Measurements from ENCODE around the gene PDXDC1.
"Not testable (repeated sequence)": the region's sequence is repeated elsewhere in the genome, so short reads cannot be mapped to it uniquely, and the experiment has no call there.

Gene PDXDC1

GRCh38 chr16:15154005-15154404 lies 179.2 kb downstream of the PDXDC1 start:
- H3K4me1 ChIP-seq; H3K27me3 ChIP-seq; H3K9me3 ChIP-seq; intact Hi-C loops (cut with DNase I; ENCODE audit: low total_unique reads); H3K36me3 ChIP-seq: not testable (repeated sequence)
- DNase-seq = peak; percentile 67 to 87
- peak overlapping the region; percentile 80 to 81 for H3K27ac ChIP-seq
- H3K4me3 ChIP-seq = peak overlapping the region; percentile 61 to 63

GRCh38 chr16:15154650-15155562 lies 180.1 kb downstream of the PDXDC1 start:
- Histone ChIP-seq H3K27ac (peak overlapping the region; percentile 60 to 80), H3K4me3 (peak overlapping the region; percentile 61 to 63)
- H3K27me3 ChIP-seq; intact Hi-C loops (cut with DNase I; ENCODE audit: low total_unique reads); H3K4me1 ChIP-seq; H3K36me3 ChIP-seq; H3K9me3 ChIP-seq: not testable (repeated sequence)
- DNase-seq = peak; percentile 91 to 97

- H3K4me1 ChIP-seq; H3K9me3 ChIP-seq; H3K27ac ChIP-seq; intact Hi-C loops (cut with DNase I; ENCODE audit: low total_unique reads); H3K27me3 ChIP-seq; H3K36me3 ChIP-seq; DNase-seq; H3K4me3 ChIP-seq: not testable (repeated sequence)
These were observed 182.8 kb downstream of the PDXDC1 start for GRCh38 chr16:15157644-15158043.

GRCh38 chr16:15159671-15160070 lies 184.8 kb downstream of the PDXDC1 start:
- intact Hi-C loops (cut with DNase I; ENCODE audit: low total_unique reads); H3K36me3 ChIP-seq; H3K27me3 ChIP-seq; H3K9me3 ChIP-seq; H3K4me3 ChIP-seq; H3K4me1 ChIP-seq; DNase-seq; H3K27ac ChIP-seq: not testable (repeated sequence)

- intact Hi-C loops (cut with DNase I; ENCODE audit: low total_unique reads); H3K4me1 ChIP-seq; H3K27me3 ChIP-seq; DNase-seq; H3K27ac ChIP-seq; H3K9me3 ChIP-seq; H3K4me3 ChIP-seq; H3K36me3 ChIP-seq: not testable (repeated sequence)
These were observed 185.7 kb downstream of the PDXDC1 start for GRCh38 chr16:15160571-15160970.

- H3K36me3 ChIP-seq; H3K4me1 ChIP-seq; H3K27ac ChIP-seq; intact Hi-C loops (cut with DNase I; ENCODE audit: low total_unique reads); H3K27me3 ChIP-seq; H3K4me3 ChIP-seq; H3K9me3 ChIP-seq; DNase-seq: not testable (repeated sequence)
These were observed 188.2 kb downstream of the PDXDC1 start for GRCh38 chr16:15163055-15163454.

GRCh38 chr16:15166177-15166576 lies 191.4 kb downstream of the PDXDC1 start:
- H3K4me1 ChIP-seq; intact Hi-C loops (cut with DNase I; ENCODE audit: low total_unique reads); DNase-seq: not testable (repeated sequence)

GRCh38 chr16:15168303-15168702 lies 193.5 kb downstream of the PDXDC1 start:
- H3K36me3 ChIP-seq; H3K27ac ChIP-seq; intact Hi-C loops (cut with DNase I; ENCODE audit: low total_unique reads); H3K9me3 ChIP-seq; H3K4me3 ChIP-seq; H3K27me3 ChIP-seq; H3K4me1 ChIP-seq; DNase-seq: not testable (repeated sequence)

More at GRCh38 chr16:15166177-15166576, 191.4 kb downstream of the PDXDC1 start:
- H3K27me3 ChIP-seq, H3K9me3 ChIP-seq, H3K27ac ChIP-seq, H3K36me3 ChIP-seq, H3K4me3 ChIP-seq: not testable (repeated sequence)

- intact Hi-C loops (cut with DNase I; ENCODE audit: low total_unique reads); H3K36me3 ChIP-seq; H3K27me3 ChIP-seq; H3K9me3 ChIP-seq; DNase-seq; H3K27ac ChIP-seq; H3K4me1 ChIP-seq; H3K4me3 ChIP-seq: not testable (repeated sequence)
These were observed 194.3 kb downstream of the PDXDC1 start for GRCh38 chr16:15168953-15169652.

- H3K9me3 ChIP-seq; H3K4me3 ChIP-seq; intact Hi-C loops (cut with DNase I; ENCODE audit: low total_unique reads); H3K36me3 ChIP-seq; H3K27me3 ChIP-seq; DNase-seq; H3K27ac ChIP-seq; H3K4me1 ChIP-seq: not testable (repeated sequence)
These were observed 205.1 kb downstream of the PDXDC1 start for GRCh38 chr16:15179909-15180308.

- H3K4me1 ChIP-seq; H3K4me3 ChIP-seq; H3K27me3 ChIP-seq; H3K9me3 ChIP-seq; intact Hi-C loops (cut with DNase I; ENCODE audit: low total_unique reads); H3K27ac ChIP-seq; DNase-seq; H3K36me3 ChIP-seq: not testable (repeated sequence)
These were observed 206.1 kb downstream of the PDXDC1 start for GRCh38 chr16:15180946-15181345.

GRCh38 chr16:15184000-15184399 lies 209.2 kb downstream of the PDXDC1 start:
- H3K27me3 ChIP-seq; H3K36me3 ChIP-seq; intact Hi-C loops (cut with DNase I; ENCODE audit: low total_unique reads): not testable (repeated sequence)

More at GRCh38 chr16:15184000-15184399, 209.2 kb downstream of the PDXDC1 start:
- H3K27ac ChIP-seq, H3K9me3 ChIP-seq, DNase-seq, H3K4me1 ChIP-seq, H3K4me3 ChIP-seq: not testable (repeated sequence)
